Dermis microvascular lymphatic vessel endothelial cell (primary cell): ENCODE data around the gene KRT15. TPM values are rescaled to one million over a fixed set of nuclear protein-coding genes. Genes with fewer than 3 reads are reported as not detected.

Experiments
- DNase-seq, 2 donors: peaks; one replicate each; pipeline versions ENCODE4 v3.0.0 to v3.0.0-alpha.2; 2010; ENCODE audit warnings: low read depth in 2 of 2
- total RNA-seq: library from RNA; depleted of rRNA; stranded (reverse); fragments of >200 nt; gene quantifications from 2 replicates; pipeline ENCODE4 v1.2.1, GENCODE V29; 2014

KRT15 gene
- total RNA-seq, 1 donor from 2014 or later = 1.2 TPM

GRCh38 chr17:41527063-41528023 is 8.7 kb upstream of the KRT15 start:
- no peak for DNase-seq

GRCh38 chr17:41524261-41524660 is 5.6 kb upstream of the KRT15 start:
- DNase-seq = no peak

- no peak for DNase-seq
Observed at GRCh38 chr17:41523787-41524186, 5.1 kb upstream of the KRT15 start.

- DNase-seq = no peak
Observed at GRCh38 chr17:41523225-41523593, 4.5 kb upstream of the KRT15 start.

GRCh38 chr17:41522301-41523224 is 3.9 kb upstream of the KRT15 start:
- no peak for DNase-seq

- DNase-seq = peak; percentile 28 to 85
Observed at GRCh38 chr17:41521574-41522261, 3.0 kb upstream of the KRT15 start.

- DNase-seq = no peak
Observed at GRCh38 chr17:41520821-41521521, 2.3 kb upstream of the KRT15 start.

- no peak for DNase-seq
Observed at GRCh38 chr17:41519501-41520224, 973 bp upstream of the KRT15 start.

GRCh38 chr17:41518031-41518430 is 659 bp downstream of the KRT15 start:
- no peak for DNase-seq

- no peak for DNase-seq
Observed at GRCh38 chr17:41516830-41517283, 1.8 kb downstream of the KRT15 start.

- DNase-seq = no peak
Observed at GRCh38 chr17:41516147-41516829, 2.4 kb downstream of the KRT15 start.

- DNase-seq = no peak
Observed at GRCh38 chr17:41513168-41513547, 5.5 kb downstream of the KRT15 start.

GRCh38 chr17:41512546-41513167 is 6.0 kb downstream of the KRT15 start:
- no peak for DNase-seq

GRCh38 chr17:41511716-41512115 is 7.0 kb downstream of the KRT15 start:
- no peak for DNase-seq

- no peak for DNase-seq
Observed at GRCh38 chr17:41511116-41511515, 7.6 kb downstream of the KRT15 start.

- DNase-seq = no peak
Observed at GRCh38 chr17:41510251-41511065, 8.2 kb downstream of the KRT15 start.

- DNase-seq = no peak
Observed at GRCh38 chr17:41507315-41507880, 11.3 kb downstream of the KRT15 start.
